Fibroblast of skin of right biceps (primary cell): ENCODE data around the gene ORM2.

ENCODE experiments used
- DNase-seq: peaks from one replicate; pipeline ENCODE4 v3.0.0-alpha.2; 2013

The ORM2 gene

GRCh38 chr9:114355821-114356220 lies 26.2 kb downstream of the ORM2 start:
- no peak for DNase-seq

- DNase-seq: no peak
Observed at GRCh38 chr9:114356792-114357191, 27.1 kb downstream of the ORM2 start.

GRCh38 chr9:114357360-114357759 lies 27.7 kb downstream of the ORM2 start:
- no peak for DNase-seq

GRCh38 chr9:114357911-114358328 lies 28.3 kb downstream of the ORM2 start:
- DNase-seq: no peak

- DNase-seq: no peak
Observed at GRCh38 chr9:114359801-114360200, 30.1 kb downstream of the ORM2 start.

GRCh38 chr9:114361542-114361941 lies 31.9 kb downstream of the ORM2 start:
- no peak for DNase-seq

GRCh38 chr9:114362394-114362793 lies 32.7 kb downstream of the ORM2 start:
- DNase-seq: no peak

- DNase-seq: no peak
Observed at GRCh38 chr9:114363424-114363823, 33.8 kb downstream of the ORM2 start.

- DNase-seq: peak; percentile 92
Observed at GRCh38 chr9:114364134-114365041, 34.7 kb downstream of the ORM2 start.

GRCh38 chr9:114365194-114365593 lies 35.5 kb downstream of the ORM2 start:
- no peak for DNase-seq

GRCh38 chr9:114366334-114367128 lies 36.9 kb downstream of the ORM2 start:
- DNase-seq: peak; percentile 95

- no peak for DNase-seq
Observed at GRCh38 chr9:114367366-114367765, 37.7 kb downstream of the ORM2 start.

GRCh38 chr9:114367772-114368569 lies 38.3 kb downstream of the ORM2 start:
- DNase-seq: no peak

GRCh38 chr9:114369216-114370130 lies 39.8 kb downstream of the ORM2 start:
- no peak for DNase-seq

- no peak for DNase-seq
Observed at GRCh38 chr9:114370251-114370967, 40.7 kb downstream of the ORM2 start.

GRCh38 chr9:114370968-114371320 lies 41.3 kb downstream of the ORM2 start:
- no peak for DNase-seq

- no peak for DNase-seq
Observed at GRCh38 chr9:114371343-114371944, 41.8 kb downstream of the ORM2 start.

- peak; percentile 64 for DNase-seq
Observed at GRCh38 chr9:114371973-114372917, 42.6 kb downstream of the ORM2 start.

GRCh38 chr9:114372921-114373448 lies 43.3 kb downstream of the ORM2 start:
- no peak for DNase-seq
